ENCODE data around the gene KRT82. TPM values are rescaled to one million over a fixed set of nuclear protein-coding genes. Genes with fewer than 3 reads are reported as not detected.

The KRT82 gene
- total and polyA plus RNA-seq, 4 donors = not detected

DNA sequence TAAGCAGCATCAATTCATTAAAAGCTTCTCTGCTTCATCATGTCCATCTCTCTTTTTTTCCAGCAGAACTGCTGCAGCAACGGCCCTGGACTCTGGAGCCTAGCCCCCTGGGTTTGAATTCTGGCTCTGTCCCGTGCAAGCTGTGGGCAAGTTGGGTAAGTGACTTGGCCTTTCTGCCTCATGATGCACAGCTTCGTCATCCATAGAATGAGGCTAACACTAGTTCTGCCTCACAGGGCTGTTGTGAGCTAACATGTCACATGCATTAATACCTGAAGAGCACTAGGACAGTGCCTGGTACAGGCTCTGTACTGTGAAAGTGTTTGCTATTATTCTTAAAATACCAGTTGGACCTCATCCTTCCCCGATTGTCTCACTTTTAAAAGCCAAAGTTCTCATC is 4.2 kb downstream of the KRT82 start:
- WGBS, 2 donors = 85 to 86% methylated on average over 4 of the region's 4 CpGs
- Histone ChIP-seq H3K9ac (ENCODE audit: insufficient read depth in 1 of 2, low read length in 2 of 2) (no peak overlapping the region), H3K4me3 (no peak overlapping the region), H3K36me3 (ENCODE audit: control insufficient read depth in 4 of 4, insufficient read depth in 4 of 4, low read length in 4 of 4) (no peaks in the 10 kb centered on the region), H3K9me3 (ENCODE audit: control insufficient read depth in 4 of 4, insufficient read depth in 3 of 4, low read length in 3 of 4) (no peaks in the 10 kb centered on the region), H3K27ac (ENCODE audit: low read depth in 1 of 2, low read length in 1 of 2) (no peak overlapping the region), H3K4me1 (ENCODE audit: control insufficient read depth in 5 of 5, insufficient read depth in 5 of 5, low read length in 5 of 5) (no peaks in the 10 kb centered on the region), H3K27me3 (ENCODE audit: control insufficient read depth in 3 of 3, insufficient read depth in 3 of 3, low read length in 2 of 3) (no peaks in the 10 kb centered on the region)
- TF ChIP-seq, protein P1, sequence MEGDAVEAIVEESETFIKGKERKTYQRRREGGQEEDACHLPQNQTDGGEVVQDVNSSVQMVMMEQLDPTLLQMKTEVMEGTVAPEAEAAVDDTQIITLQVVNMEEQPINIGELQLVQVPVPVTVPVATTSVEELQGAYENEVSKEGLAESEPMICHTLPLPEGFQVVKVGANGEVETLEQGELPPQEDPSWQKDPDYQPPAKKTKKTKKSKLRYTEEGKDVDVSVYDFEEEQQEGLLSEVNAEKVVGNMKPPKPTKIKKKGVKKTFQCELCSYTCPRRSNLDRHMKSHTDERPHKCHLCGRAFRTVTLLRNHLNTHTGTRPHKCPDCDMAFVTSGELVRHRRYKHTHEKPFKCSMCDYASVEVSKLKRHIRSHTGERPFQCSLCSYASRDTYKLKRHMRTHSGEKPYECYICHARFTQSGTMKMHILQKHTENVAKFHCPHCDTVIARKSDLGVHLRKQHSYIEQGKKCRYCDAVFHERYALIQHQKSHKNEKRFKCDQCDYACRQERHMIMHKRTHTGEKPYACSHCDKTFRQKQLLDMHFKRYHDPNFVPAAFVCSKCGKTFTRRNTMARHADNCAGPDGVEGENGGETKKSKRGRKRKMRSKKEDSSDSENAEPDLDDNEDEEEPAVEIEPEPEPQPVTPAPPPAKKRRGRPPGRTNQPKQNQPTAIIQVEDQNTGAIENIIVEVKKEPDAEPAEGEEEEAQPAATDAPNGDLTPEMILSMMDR (IDR thresholded peaks at IDR 0.05; ENCODE audit: control extremely low read depth, extremely low read depth) = no peak
- DNase-seq (no peak), ATAC-seq (ENCODE audit: insufficient read depth, low FRiP score) (no peak)

GRCh38 chr12:52401526-52401925 is 4.6 kb downstream of the KRT82 start:
- H3K4me3 ChIP-seq = no peak overlapping the region
- peaks cover 0 to 3% (median 0%) of the 10 kb centered on the region in 3 donors for H3K27me3 ChIP-seq (ENCODE audit: control insufficient read depth in 3 of 3, insufficient read depth in 3 of 3, low read length in 2 of 3)
- TF ChIP-seq, protein P1 (IDR thresholded peaks at IDR 0.05; ENCODE audit: control extremely low read depth, extremely low read depth) = no peak
- H3K4me1 ChIP-seq (ENCODE audit: control insufficient read depth in 5 of 5, insufficient read depth in 5 of 5, low read length in 5 of 5) = no peaks in the 10 kb centered on the region
- ATAC-seq (ENCODE audit: insufficient read depth, low FRiP score) (no peak), DNase-seq (no peak)
- no peak overlapping the region for H3K9ac ChIP-seq (ENCODE audit: insufficient read depth in 1 of 2, low read length in 2 of 2)
- no peaks in the 10 kb centered on the region for H3K9me3 ChIP-seq (ENCODE audit: control insufficient read depth in 4 of 4, insufficient read depth in 3 of 4, low read length in 3 of 4)
- no peak overlapping the region for H3K27ac ChIP-seq (ENCODE audit: low read depth in 1 of 2, low read length in 1 of 2)
- WGBS, 2 donors = 77 to 90% methylated on average over 5 of the region's 5 CpGs
- no peaks in the 10 kb centered on the region for H3K36me3 ChIP-seq (ENCODE audit: control insufficient read depth in 4 of 4, insufficient read depth in 4 of 4, low read length in 4 of 4)

DNA sequence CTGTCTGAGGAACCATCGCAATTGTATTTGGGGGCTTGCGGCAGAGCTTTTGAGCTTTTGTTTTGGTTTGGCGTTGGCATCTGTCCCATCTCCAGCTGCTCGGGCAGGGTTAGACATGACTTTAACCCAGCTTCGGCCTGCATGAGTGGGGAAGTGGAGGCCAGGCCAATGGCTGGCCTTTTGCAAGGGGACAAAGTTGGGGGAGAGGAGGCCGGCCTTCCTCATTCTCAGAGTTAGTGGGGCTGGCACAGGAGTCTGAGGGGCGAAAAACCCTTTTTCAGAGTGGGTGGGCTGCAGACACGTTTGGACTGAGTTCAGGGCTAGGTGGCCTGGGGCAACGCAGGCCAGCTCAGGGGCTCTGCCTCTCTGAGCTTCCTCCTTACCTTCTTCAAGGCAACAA is 5.2 kb downstream of the KRT82 start:
- no peak for ATAC-seq (ENCODE audit: insufficient read depth, low FRiP score)
- H3K9me3 ChIP-seq (ENCODE audit: control insufficient read depth in 4 of 4, insufficient read depth in 3 of 4, low read length in 3 of 4) = no peaks in the 10 kb centered on the region

More for the DNA sequence above, 5.2 kb downstream of the KRT82 start:
- H3K27me3 ChIP-seq (ENCODE audit: control insufficient read depth in 3 of 3, insufficient read depth in 3 of 3, low read length in 2 of 3) = peaks cover 0 to 3% (median 0%) of the 10 kb centered on the region in 3 donors
- 91% methylated on average over 9 of the region's 9 CpGs for WGBS, 2 donors
- no peaks in the 10 kb centered on the region for H3K36me3 ChIP-seq (ENCODE audit: control insufficient read depth in 4 of 4, insufficient read depth in 4 of 4, low read length in 4 of 4)
- no peak for DNase-seq
- H3K9ac ChIP-seq (ENCODE audit: insufficient read depth in 1 of 2, low read length in 2 of 2) = no peak overlapping the region
- H3K4me3 ChIP-seq = no peak overlapping the region
- no peak overlapping the region for H3K27ac ChIP-seq (ENCODE audit: low read depth in 1 of 2, low read length in 1 of 2)
- TF ChIP-seq, protein P1 (IDR thresholded peaks at IDR 0.05; ENCODE audit: control extremely low read depth, extremely low read depth) = no peak
- no peaks in the 10 kb centered on the region for H3K4me1 ChIP-seq (ENCODE audit: control insufficient read depth in 5 of 5, insufficient read depth in 5 of 5, low read length in 5 of 5)

Measured in lung (tissue), 12 donors.